Calu3 (cell line): ENCODE measurements around the gene CHN2. TPM values are rescaled to one million over a fixed set of nuclear protein-coding genes. Genes with fewer than 3 reads are reported as not detected.

Experiments
- BruUV-seq: library from RNA; stranded (reverse); fragments of 400-500 nt; replicated peaks from 2 replicates; lab custom pipeline; 2021; lab: Mats Ljungman, UMichigan
- CTCF ChIA-PET: fragments of 300-600 bp; sonication (Branson Sonifier 250); formaldehyde crosslinking; loops from one replicate; lab custom pipeline; 2022; ENCODE audit warnings: antibody characterized with exemption; lab: Charles Lee
- DNase-seq: peaks from one replicate; pipeline ENCODE4 v3.0.0; 2022
- H3K27ac Mint-ChIP-seq: one replicate; pipeline ENCODE4 v1.8.0; 2022; ENCODE audit warnings: mixed read lengths; ENCODE audit not compliant: unreplicated experiment
- H3K27me3 Mint-ChIP-seq: one replicate; pipeline ENCODE4 v1.8.0; 2022; ENCODE audit warnings: mixed read lengths; ENCODE audit not compliant: unreplicated experiment
- H3K36me3 Mint-ChIP-seq: one replicate; pipeline ENCODE4 v1.8.0; 2022; ENCODE audit warnings: mild to moderate bottlenecking, moderate library complexity, mixed read lengths; ENCODE audit not compliant: insufficient read depth, unreplicated experiment
- H3K4me1 Mint-ChIP-seq: one replicate; pipeline ENCODE4 v1.8.0; 2022; ENCODE audit warnings: mild to moderate bottlenecking, low read depth, mixed read lengths; ENCODE audit not compliant: unreplicated experiment
- H3K4me3 Mint-ChIP-seq: one replicate; pipeline ENCODE4 v1.8.0; 2022; ENCODE audit warnings: mild to moderate bottlenecking, low read depth, moderate library complexity, mixed read lengths; ENCODE audit not compliant: unreplicated experiment
- H3K9me3 Mint-ChIP-seq: one replicate; pipeline ENCODE4 v1.8.0; 2022; ENCODE audit warnings: low read depth, mixed read lengths; ENCODE audit not compliant: unreplicated experiment
- intact Hi-C: fragments of 100-400 bp; cut with micrococcal nuclease; formaldehyde crosslinking; loops from one replicate; pipeline ENCODE4 v1.10.0; 2022; ENCODE audit not compliant: unreplicated experiment
- total RNA-seq: library from RNA; stranded (reverse); gene quantifications from 2 replicates; pipeline ENCODE4 v1.2.3, GENCODE V29; 2022
- TF ChIP-seq, protein P1 (sequence below): fragments of 200-600 bp; IDR thresholded peaks from one replicate; pipeline ENCODE4 v1.8.0; 2022; ENCODE audit warnings: antibody characterized with exemption; ENCODE audit not compliant: unreplicated experiment

The CHN2 gene
- total RNA-seq, 1 experiment from 2014 or later = 12.4 TPM

DNA sequence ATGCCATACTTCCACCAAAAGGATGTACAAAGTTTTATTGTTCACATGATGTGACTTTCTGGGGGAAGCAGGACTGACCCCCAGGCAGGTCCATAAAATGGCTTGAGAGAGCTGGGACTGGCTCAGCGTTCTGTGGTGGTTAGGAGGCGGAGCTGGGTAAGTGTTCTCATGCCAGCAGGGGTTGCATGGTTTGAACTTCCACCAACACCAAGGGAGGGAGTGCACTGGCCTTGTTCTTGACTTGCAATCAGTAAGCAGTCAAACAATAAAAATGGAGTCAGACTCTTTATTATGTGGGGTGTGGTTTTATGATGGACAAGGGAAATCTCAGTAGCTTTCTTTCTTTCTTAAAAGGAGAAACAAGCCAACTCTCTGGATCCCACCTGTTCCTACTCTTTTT lies 273.6 kb downstream of the CHN2 start:
- Mint-ChIP-seq H3K27me3 (no peaks in the 10 kb centered on the region), H3K4me3 (no peak overlapping the region), H3K9me3 (no peaks in the 10 kb centered on the region), H3K27ac (no peak overlapping the region), H3K36me3 (no peaks in the 10 kb centered on the region), H3K4me1 (peaks cover 18% of the 10 kb centered on the region)
- intact Hi-C loops = no loop called here
- TF ChIP-seq, protein P1, sequence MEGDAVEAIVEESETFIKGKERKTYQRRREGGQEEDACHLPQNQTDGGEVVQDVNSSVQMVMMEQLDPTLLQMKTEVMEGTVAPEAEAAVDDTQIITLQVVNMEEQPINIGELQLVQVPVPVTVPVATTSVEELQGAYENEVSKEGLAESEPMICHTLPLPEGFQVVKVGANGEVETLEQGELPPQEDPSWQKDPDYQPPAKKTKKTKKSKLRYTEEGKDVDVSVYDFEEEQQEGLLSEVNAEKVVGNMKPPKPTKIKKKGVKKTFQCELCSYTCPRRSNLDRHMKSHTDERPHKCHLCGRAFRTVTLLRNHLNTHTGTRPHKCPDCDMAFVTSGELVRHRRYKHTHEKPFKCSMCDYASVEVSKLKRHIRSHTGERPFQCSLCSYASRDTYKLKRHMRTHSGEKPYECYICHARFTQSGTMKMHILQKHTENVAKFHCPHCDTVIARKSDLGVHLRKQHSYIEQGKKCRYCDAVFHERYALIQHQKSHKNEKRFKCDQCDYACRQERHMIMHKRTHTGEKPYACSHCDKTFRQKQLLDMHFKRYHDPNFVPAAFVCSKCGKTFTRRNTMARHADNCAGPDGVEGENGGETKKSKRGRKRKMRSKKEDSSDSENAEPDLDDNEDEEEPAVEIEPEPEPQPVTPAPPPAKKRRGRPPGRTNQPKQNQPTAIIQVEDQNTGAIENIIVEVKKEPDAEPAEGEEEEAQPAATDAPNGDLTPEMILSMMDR = no peak
- DNase-seq = no peak
- CTCF ChIA-PET = interaction anchor here (0.9 kb wide), 1 partner anchor 21 kb away, joined by 6 read pairs; no protein-coding TSS in a partner anchor
- no TSS peak for BruUV-seq

DNA sequence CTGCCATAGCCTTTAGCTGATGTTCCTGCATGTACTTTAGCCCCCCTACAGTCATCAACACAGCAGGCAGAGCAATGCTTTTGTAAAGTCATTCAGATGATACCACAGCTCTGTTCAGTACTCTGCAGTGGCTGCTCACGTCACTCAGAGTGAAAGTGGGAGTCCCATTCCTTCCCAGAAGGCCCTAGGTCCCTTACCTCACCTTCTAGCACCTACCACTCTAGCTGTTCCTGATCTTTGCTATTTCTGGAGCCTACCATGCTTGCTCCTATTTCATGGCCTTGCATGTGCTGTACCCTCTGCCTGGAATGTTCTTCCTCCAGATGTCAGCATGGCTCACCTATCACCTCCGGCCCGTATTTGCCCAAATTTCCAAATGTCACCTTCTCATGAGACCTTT lies 274.7 kb downstream of the CHN2 start:
- peaks cover 18% of the 10 kb centered on the region for H3K4me1 Mint-ChIP-seq
- no peak for DNase-seq
- TF ChIP-seq, protein P1 = no peak
- no peak overlapping the region for H3K27ac Mint-ChIP-seq
- H3K27me3 Mint-ChIP-seq = no peaks in the 10 kb centered on the region
- no peaks in the 10 kb centered on the region for H3K9me3 Mint-ChIP-seq
- no peaks in the 10 kb centered on the region for H3K36me3 Mint-ChIP-seq
- CTCF ChIA-PET = interaction anchor here (0.6 kb wide), 1 partner anchor 351 kb away, joined by 3 read pairs; no protein-coding TSS in a partner anchor
- no peak overlapping the region for H3K4me3 Mint-ChIP-seq
- intact Hi-C loops = no loop called here
- no TSS peak for BruUV-seq

DNA sequence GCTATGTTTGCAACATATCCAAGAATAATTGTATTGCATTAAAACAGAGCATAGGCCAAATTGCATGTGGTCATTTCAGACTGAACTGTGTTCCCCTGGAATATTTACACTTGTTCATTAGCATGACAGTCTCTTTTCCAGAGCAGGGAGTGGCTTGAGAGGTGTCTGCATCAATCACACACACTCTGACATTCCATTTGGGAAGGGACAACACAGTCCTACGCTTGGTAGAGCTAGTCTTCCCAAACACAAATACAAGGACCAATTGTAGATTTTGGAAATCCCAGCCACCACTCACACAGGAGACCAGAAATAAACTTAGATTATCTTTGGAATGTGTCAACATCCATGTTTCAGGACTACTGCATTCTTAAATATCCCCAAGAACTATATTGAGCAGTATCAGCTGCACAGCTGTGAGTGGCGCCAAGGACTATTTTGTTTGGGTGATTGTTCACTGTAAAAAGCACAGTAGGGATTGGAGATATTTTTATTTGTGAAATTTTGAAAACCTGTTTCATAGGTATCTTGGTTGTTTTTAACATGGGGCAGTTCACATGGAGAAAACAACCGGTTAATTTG lies 275.5 kb downstream of the CHN2 start:
- Mint-ChIP-seq H3K36me3 (no peaks in the 10 kb centered on the region), H3K4me1 (peaks cover 18% of the 10 kb centered on the region), H3K27me3 (peaks cover 7% of the 10 kb centered on the region), H3K9me3 (no peaks in the 10 kb centered on the region), H3K4me3 (no peak overlapping the region), H3K27ac (no peak overlapping the region)
- intact Hi-C loops = no loop called here
- no peak for DNase-seq
- TF ChIP-seq, protein P1 = no peak
- CTCF ChIA-PET = no interaction called here
- no TSS peak for BruUV-seq

DNA sequence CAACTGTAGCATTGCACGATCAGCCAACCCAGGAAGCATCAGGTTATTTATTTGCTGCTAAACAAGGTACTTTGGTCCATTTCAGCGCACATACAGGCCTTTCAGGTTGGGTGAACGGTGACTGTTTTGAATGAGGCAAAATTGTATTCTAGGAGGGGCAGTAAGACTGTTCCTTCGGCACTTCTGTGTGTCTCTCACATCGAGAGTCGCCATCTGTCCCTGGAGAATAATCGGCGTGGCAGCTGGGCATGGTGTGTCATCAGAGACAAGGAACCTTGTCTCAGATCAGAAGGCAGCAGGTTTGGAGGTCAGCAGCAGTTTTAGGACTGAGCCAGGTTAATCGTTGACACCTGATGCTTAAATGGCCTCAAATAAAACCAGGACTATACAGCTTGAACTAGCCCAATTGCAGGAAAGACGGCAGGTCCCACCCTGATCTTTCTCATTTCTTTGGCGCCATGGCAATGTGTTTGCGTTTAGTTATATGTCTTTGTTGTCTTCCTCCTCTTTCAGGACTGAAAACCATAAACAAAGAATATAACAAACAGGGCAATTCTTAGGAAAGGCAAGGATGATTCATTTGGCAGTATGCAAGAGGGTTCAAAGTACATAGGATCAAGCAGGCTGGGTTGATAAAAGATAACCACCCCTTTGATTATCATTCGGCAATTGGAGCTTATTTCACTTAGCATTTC lies 277.0 kb downstream of the CHN2 start:
- no peak overlapping the region for H3K27ac Mint-ChIP-seq
- no TSS peak for BruUV-seq
- H3K27me3 Mint-ChIP-seq = peaks cover 14% of the 10 kb centered on the region
- H3K4me1 Mint-ChIP-seq = peaks cover 18% of the 10 kb centered on the region
- intact Hi-C loops = no loop called here
- TF ChIP-seq, protein P1 = no peak
- DNase-seq = no peak
- H3K36me3 Mint-ChIP-seq = no peaks in the 10 kb centered on the region
- CTCF ChIA-PET = no interaction called here
- H3K9me3 Mint-ChIP-seq = no peaks in the 10 kb centered on the region
- H3K4me3 Mint-ChIP-seq = no peak overlapping the region
